Brain microvascular endothelial cell (primary cell): ENCODE measurements around the gene NPDC1.
A peak's percentile ranks its signal among the peaks of the same experiment; 100 is the strongest.

Experiments
- DNase-seq: peaks from one replicate; pipeline ENCODE4 v3.0.0-alpha.2; 2020
- H3K27ac ChIP-seq: fragments of 250-450 bp; sonication (Bioruptor Pico); 2 replicates; pipeline ENCODE4 v1.5.1; 2020; ENCODE audit warnings: mild to moderate bottlenecking, moderate library complexity
- H3K27me3 ChIP-seq: fragments of 250-450 bp; sonication (Bioruptor Pico); replicated peaks from 2 replicates; pipeline ENCODE4 v1.5.1; 2020; ENCODE audit warnings: mild to moderate bottlenecking
- H3K36me3 ChIP-seq: fragments of 250-450 bp; sonication (Bioruptor Pico); replicated peaks from 2 replicates; pipeline ENCODE4 v1.5.1; 2020; ENCODE audit warnings: mild to moderate bottlenecking
- H3K4me3 ChIP-seq: 2 replicates; pipeline ENCODE4 v1.5.1; 2011; ENCODE audit warnings: low read depth, mild to moderate bottlenecking, control low read depth, low read length, moderate library complexity
- CTCF ChIP-seq: IDR thresholded peaks from 2 replicates; pipeline ENCODE4 v1.5.1; 2011; ENCODE audit warnings: low read depth, mild to moderate bottlenecking, moderate library complexity, low read length, control low read depth, inconsistent platforms; ENCODE audit errors: missing control alignments
- in situ Hi-C: cut with HindIII; loops from 2 replicates; pipeline ENCODE4 v1.10.0; 2017; ENCODE audit warnings: low sequenced_read_pairs, low pct_ligation_motif_present

NPDC1 gene

GRCh38 chr9:136996361-136997292 is 49.4 kb downstream of the NPDC1 start, which contains the start of gene CLIC3:
TSS of gene CLIC3 (minus strand) at chr9:136996568. CDS start at chr9:136996543, 25 bp downstream.
- H3K27ac ChIP-seq, result no peak within 1 kb of the TSS
- H3K4me3 ChIP-seq, result peak within 1 kb of the TSS; percentile 17
- H3K27me3 ChIP-seq, result no peaks in the 10 kb centered on the region
- H3K36me3 ChIP-seq, result no peaks in the 10 kb centered on the region
- TF ChIP-seq CTCF, result no peak
- DNase-seq, result no peak
- in situ Hi-C loops, result no loop called here

GRCh38 chr9:136995772-136996311 is 50.1 kb downstream of the NPDC1 start:
- H3K4me3 ChIP-seq, result peak overlapping the region; percentile 6
- H3K36me3 ChIP-seq, result no peaks in the 10 kb centered on the region
- in situ Hi-C loops, result no loop called here
- no peak overlapping the region for H3K27ac ChIP-seq
- no peak for DNase-seq
- no peak for TF ChIP-seq CTCF
- no peaks in the 10 kb centered on the region for H3K27me3 ChIP-seq

- in situ Hi-C loops, result no loop called here
- no peak overlapping the region for H3K27ac ChIP-seq
- no peaks in the 10 kb centered on the region for H3K27me3 ChIP-seq
Observed at GRCh38 chr9:136995362-136995761, 50.6 kb downstream of the NPDC1 start.

GRCh38 chr9:136994888-136995230 is 51.1 kb downstream of the NPDC1 start:
- in situ Hi-C loops, result no loop called here
- H3K4me3 ChIP-seq, result peak overlapping the region; percentile 9

More at GRCh38 chr9:136995362-136995761, 50.6 kb downstream of the NPDC1 start:
- H3K36me3 ChIP-seq, result no peaks in the 10 kb centered on the region
- peak overlapping the region; percentile 17 for H3K4me3 ChIP-seq
- DNase-seq, result no peak
- no peak for TF ChIP-seq CTCF

GRCh38 chr9:136994180-136994887 is 51.6 kb downstream of the NPDC1 start:
- Histone ChIP-seq H3K4me3 (no peak overlapping the region), H3K27ac (no peak overlapping the region), H3K36me3 (no peaks in the 10 kb centered on the region), H3K27me3 (no peaks in the 10 kb centered on the region)
- in situ Hi-C loops, result no loop called here
- no peak for DNase-seq
- TF ChIP-seq CTCF, result no peak

More at GRCh38 chr9:136994888-136995230, 51.1 kb downstream of the NPDC1 start:
- H3K27me3 ChIP-seq, result no peaks in the 10 kb centered on the region
- no peak overlapping the region for H3K27ac ChIP-seq
- TF ChIP-seq CTCF, result no peak
- no peaks in the 10 kb centered on the region for H3K36me3 ChIP-seq
- DNase-seq, result no peak
